Measurements from ENCODE around the gene CFAP43.
"Not testable (repeated sequence)": the region's sequence is repeated elsewhere in the genome, so short reads cannot be mapped to it uniquely, and the experiment has no call there.

CFAP43 gene

DNA sequence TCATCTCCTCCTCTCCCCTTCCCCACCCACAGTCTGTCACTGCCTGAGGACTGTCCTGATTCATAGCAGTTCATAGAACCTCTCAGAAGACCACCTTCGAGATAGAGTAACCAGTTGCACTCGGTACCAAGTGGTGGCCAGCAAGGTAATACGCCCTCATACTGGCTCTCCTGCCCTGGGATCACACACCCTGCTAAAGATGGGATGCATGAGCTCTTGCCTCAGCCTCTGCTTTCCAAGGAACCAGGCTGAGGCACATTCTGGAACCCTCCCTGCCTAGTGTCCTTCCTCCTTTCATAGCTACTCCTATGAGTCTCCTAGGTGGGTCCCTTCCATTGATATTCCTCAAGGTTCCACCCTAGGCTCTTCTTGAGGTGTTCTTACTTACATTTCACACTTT lies 15.5 kb downstream of the CFAP43 start:
- no peak for DNase-seq

DNA sequence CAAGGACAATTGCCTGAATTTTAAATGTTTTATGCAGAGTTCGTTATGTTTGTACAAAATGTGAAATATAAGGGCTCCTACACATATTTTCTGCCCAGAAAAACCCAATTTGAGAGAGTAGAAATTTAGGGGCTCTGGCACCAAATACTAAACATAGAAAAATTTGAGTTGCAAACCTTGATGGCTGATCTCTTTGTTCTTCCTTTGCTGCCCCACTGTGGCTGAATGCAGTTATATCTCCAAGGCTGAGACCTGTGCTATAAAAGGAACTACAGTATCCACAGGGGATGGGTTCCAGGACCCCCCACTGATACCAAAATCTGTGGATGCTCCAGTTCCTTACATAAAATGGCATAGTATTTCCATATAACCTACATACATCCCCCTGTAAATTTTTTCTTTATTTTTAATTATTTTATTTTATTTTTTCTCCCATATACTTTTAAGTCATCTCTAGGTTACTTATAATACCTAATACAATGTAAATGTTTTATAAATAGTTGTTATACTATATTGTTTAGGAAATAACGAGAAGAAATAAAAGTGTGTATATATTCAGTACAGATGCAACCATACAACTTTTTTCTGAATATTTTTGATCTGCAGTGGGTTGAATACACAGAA lies 22.5 kb downstream of the CFAP43 start:
- peak; percentile 42 for DNase-seq

DNA sequence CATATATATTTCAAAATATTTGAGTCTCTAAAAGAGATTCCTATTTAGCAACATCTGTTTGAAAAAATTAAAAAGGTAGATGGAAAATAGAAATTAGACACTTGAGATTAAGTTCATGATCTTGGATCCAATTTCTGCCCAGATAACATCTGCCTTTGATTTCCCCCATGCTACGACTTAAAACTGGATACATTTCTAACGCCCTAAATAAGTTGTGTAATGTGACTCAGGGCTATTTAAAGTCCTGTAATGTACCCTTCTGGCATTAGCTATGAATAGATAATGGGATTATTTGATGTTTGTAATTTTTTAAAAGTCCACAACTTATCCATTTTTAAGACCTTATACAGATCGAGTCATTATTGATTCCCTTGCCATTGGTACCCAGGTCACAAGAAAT lies 23.4 kb downstream of the CFAP43 start:
- no peak for DNase-seq

DNA sequence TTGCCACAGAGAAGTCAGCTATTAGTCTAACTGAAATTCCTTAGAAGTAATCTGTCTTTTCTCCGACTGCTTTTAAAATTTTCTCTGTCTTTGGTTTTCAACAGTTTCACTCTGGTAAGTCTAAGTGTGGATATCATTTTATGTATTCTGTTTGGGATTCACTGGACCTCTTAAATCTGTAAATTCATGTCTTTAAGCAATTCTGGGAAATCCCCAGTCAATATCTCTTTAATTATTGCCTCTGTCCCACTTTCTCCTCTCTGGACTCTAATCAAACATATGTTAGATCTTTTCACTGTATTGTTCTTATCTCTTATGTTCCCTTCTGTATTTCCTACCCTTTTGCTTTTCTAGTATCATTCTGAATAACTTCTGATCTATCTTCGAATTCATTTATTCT lies 29.9 kb downstream of the CFAP43 start:
- no peak for DNase-seq

DNA sequence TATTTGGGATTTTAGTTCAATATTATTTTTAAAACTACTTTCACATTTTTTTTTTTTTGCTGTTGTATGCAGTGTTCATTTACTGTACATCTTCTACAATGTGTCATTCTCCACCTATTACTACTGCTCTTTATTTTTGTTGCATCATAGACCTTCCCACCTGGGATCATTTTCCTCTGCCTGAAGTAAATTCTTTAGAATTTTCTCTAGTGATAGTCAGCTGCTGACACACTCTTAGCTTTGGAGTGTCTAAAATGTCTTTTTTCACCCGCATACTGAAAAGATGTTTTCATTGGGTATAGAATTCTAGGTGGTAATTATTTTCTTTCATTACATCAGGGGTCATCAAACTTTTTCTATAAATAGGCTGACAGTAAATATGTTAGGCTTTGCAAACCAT lies 30.5 kb downstream of the CFAP43 start:
- no peak for DNase-seq

DNA sequence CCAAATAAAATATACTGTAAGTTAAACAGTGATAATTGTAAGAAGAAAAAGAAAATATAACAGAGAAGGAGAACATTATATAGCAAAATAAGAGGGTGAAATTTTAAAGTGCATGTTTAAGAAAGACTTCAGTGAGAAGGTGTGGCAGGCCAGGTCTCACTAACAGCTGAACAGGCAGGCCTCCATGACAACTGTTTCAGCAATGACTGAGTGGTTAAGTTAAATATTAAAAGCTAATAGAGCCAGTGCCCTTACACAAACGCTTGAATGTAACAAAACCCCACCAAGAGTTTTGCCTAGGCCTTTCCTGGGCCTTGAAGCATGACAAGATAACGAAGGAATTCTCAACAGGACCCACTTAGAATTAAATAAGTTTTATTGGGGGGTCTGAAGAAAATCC lies 32.6 kb downstream of the CFAP43 start:
- no peak for DNase-seq

DNA sequence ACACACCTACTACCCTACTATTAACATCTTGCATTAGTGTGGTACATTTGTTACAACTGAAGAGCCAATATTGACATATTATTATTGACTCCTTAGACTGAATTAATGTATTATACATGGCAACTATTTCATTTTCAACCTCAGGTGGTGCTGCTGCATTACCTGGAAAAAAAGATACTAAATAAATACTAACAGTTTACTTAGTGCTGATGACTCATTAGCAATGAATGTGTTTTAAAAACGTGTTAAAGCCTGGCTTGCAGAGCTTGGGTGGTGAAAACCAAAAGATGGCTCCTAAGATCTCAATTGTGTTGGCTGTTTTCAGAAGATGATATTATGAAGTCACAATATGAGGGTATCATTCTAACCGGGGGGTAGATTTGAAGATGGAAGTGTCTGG lies 34.8 kb downstream of the CFAP43 start:
- no peak for DNase-seq

DNA sequence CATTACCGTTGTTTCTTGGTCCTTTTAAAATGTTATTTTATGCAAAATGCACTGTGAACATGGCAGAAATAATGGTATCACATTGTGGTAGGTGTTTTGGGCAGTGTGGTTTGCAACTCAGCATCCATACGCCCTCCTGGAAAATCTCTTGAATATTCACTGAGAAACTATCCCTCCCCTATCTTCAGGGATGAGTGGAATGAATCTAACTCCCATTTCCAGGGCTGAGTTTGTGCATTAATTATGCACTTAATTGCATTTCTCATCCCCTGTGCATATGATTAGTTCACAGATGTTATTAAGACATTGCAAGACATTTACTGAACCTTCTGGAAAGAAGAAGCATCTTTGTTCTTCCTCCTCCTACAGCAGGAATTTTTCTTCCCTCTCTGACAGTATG lies 36.5 kb downstream of the CFAP43 start:
- DNase-seq: no peak

DNA sequence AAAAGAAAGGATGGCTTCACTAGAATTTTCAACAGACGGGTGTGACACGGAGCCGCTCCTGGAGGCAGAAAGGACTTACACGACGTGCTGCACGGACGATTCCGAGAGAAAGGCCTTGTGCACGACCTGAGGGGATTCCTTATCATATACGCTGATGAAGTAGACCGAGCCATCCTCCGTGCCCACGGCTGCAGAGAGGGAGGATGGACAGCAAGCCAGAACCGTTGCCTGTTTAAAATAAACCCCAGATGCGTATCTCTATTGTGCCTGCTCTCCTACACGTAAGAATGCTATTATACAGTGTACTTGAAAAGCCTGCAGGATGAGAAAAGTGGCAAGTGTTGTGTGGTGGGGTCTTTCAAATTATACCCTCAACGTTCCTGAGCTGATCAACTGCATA lies 38.4 kb downstream of the CFAP43 start:
- no peak for DNase-seq

DNA sequence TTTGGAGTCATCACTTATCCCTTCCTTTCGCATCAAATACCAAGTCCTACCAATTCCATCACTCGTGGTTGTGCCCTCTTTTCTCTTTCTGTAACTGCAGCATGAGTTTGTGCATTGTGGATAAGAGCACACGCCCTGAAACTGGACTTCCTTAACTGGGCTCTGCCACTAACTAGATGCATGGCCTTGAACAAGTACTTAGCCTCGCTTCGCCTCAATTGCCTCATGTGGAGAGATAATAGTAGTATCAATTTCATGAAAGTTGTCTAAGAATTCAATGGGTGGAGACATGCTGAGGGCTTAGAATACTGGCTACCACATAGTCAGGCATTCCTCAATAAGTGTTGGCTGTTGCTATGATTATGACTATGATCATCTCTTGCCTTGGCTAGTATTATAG lies 41.5 kb downstream of the CFAP43 start:
- DNase-seq: no peak

DNA sequence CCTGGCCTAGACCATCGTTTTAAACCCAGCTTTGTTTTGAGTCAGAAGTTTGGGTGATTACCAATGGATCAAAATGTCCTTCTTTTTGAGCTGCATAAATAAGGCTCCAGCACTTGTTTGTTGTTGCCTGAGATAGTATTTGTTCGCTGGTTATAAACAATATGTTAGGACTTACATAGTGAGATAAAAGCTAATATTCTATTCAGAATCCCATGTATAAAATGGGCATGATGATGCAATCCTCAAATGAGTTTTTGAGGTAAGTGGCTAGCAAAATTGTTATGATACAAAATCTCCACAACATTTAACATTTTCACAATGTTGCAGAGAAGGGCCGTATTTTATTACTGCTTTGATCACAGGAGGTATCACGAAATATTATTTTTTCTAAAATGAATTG lies 48.5 kb downstream of the CFAP43 start:
- DNase-seq: no peak

DNA sequence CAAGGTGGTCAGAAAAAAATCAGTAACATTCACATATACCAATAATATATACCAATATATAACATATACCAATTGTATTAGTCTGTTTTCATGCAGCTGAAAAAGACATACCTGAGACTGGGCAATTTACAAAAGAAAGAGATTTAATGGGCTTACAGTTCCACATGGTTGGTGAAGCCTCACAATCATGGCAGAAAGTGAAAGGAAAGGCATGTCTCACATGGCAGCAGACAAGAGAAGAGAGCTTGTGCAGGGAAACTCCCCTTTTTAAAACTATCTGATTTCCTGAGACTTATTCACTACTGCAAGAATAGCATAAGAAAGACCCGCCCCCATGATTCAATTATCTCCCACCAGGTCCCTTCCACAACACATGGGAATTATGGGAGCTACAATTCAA lies 58.0 kb downstream of the CFAP43 start:
- not testable (repeated sequence) for DNase-seq

DNA sequence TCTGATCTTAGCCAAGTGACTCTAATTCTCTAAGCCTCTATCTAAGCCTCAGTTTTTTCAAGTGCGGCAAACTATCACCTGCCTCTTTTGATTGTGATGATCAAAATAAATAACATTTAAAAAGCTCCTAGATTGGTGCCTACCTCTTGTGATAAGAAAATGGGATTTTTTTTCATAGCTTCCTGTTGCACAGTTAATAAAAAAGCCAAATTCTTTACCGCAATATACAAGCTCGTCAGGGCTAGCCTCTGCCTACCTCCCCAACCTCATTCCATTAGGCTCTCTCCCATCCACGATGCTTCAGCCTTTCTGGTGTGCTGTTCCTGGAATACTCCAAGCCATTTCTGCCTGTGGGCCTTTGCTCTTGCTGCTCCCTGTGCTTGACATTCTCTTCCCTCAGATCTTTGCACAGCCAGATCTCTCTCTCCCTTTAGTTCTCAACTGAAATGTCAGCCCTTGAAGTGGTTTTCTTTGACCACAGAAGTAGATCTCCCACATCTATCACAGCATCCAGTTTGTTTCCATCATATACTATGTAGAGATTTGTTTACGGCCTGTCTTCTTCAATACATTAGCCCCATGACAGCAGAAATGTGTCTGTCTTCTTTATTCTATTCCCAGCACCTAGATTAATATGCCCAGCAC lies 61.4 kb downstream of the CFAP43 start:
- no peak for DNase-seq

DNA sequence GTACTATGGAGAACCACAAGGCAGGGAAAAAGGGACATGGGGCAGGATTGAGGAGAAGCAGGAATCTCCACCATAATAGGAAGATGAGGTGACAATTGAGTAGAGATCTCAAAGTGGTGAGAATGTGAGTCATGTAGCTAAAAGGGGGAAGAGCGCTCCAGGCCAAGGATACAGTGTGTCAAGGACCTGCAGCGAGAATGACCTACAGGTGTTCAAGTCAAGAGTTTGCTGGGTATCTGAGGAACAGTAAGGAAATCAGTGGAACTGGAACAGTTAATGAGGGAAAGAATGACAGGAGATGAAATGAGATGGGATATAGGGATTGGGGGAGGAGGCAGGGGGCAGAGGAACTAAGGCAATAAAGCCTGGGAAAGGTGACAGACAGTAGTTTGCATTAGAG lies 76.6 kb downstream of the CFAP43 start:
- DNase-seq: no peak

DNA sequence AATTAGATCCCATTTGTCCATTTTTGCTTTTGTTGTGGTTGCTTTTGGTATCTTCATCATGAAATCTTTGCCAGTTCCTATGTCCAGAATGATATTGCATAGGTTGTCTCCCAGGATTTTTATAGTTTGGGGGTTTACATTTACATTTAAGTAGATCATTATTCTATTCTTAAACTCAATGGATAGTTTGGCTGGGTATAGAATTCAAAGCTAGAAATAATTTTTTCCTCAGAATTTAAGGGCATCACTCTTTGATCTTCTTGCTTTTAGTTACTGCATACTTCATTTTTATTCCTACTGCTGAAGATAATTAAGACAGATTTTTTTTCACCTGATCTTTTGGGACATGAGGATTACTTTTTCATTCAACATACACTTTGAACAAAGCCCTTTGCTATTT lies 80.4 kb downstream of the CFAP43 start:
- DNase-seq: no peak

DNA sequence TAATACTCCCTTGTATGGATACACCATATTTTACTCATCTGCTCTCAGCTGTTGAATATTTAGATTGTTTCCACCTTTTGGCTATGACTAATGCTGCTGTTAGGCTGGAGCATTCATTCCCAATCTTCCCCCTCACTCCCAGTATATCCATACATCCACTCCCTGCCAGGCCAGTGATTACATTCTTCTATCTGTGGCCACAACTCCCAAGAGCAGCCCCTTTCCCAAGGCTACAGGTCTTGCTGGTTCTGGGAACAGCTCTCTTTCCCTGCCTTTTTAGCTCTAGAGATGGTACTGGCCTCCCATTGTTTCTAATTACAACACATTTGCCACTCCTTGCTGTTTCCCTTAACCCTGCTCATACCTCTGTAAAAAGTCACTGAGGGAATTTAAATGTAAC lies 82.0 kb downstream of the CFAP43 start:
- DNase-seq: no peak

DNA sequence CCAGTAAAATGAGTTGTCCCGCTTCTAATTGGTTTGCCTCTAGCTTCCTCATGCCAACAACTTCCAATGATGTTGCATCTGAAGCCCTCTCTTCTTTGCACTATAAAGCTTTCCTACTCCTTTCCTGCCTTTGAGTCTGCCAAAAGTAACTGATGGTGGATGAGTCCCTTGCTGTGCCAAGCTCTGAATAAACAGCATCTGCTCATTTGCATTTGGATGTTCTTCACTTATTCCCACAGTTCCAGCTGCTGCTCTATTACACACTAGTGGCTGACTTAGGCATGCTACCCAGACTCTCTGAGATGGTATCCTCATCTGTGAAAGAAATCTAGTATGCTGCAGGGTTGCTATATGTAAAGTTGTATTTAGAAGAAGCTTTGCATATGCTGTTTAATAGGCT lies 85.3 kb downstream of the CFAP43 start:
- no peak for DNase-seq

DNA sequence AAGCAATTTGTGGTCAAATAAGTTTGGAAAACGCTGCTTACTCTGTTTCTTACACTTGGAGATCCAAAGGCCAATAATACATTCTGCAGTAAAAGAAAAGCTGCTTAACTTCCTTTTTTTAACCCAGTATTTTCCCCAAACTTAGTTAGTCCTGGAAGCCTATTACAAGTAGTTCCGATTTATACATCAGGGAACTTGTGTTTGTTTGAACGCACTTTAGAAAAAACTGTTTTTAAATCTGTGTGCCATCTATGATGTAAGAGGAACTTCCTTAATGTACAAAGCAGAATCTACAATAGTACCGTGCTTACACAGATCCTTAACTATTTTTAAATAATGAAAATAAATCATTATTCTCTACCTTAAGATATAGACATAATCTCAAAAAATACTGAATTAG lies 87.2 kb downstream of the CFAP43 start:
- DNase-seq: no peak

DNA sequence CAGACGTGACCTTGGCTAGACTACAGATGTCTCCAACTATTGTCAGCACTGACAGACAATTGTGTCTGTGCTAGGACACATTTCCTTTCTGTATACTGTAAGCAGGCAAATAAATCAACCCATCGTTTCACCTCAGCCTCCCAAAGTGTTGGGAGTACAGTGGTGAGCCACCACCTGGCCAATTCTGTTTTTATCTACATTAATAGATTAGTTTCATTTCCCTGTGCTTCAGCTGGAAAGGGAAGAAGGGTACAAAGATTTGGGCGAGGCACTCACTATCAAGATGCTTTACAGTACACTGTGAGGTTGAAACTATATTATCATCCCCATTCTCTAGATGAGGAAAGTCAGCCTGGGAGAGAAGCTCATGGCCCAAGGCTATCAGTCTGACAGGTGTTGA lies 88.3 kb downstream of the CFAP43 start:
- DNase-seq: no peak

DNA sequence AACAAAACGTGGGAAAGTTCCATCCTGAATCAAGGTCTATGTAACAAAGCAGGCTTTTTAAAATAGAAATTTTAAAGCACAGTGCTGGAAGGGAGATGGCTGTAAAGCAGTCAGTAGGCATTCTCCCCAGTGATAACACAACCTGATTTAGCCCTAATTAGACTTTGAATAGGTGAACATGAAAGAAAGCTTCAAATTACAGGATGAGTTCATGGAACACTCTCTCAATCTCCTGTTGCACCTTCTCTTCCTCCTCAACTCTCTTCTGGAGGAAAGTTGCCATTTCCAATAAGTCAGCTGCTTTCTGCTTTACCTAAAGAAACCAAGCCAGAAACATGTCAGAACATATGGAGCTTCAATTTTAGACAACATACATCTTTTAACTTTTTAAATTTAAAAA lies 90.1 kb downstream of the CFAP43 start:
- DNase-seq: no peak

DNA sequence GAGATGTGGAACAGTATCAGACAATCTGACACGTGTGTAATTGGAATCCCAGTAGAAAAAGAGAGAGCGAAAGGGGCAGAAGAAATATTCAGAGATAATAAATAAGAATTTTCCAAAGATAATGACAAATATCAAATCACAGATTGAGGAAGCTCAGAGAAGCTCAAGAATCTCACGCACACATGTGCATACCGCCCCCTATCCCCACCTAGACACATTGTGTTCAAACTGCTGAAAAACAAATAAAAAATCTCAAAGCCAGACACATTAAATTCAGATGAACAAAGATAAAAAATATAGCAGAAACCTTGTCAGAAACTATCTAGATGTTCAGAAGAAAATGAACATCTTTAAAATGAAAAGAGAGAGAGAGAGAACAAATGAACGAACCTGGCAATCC lies 92.9 kb downstream of the CFAP43 start:
- no peak for DNase-seq

DNA sequence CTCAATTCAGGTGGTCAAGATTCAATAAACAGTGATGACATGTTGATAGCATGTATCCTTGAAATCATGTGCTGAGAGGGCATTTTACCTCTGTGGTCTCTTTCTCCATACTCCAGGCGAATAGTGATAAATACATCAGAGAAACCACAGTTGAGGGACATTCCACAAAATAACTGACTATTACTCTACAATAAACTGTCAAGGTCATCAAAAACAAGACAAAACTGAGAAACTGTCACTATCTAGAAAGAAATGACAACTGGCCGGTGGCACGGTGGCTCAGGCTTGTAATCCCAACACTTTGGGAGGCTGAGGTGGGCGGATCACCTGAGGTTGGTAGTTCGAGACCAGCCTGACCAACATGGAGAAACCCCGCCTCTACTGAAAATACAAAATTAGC lies 94.0 kb downstream of the CFAP43 start:
- DNase-seq: no peak

DNA sequence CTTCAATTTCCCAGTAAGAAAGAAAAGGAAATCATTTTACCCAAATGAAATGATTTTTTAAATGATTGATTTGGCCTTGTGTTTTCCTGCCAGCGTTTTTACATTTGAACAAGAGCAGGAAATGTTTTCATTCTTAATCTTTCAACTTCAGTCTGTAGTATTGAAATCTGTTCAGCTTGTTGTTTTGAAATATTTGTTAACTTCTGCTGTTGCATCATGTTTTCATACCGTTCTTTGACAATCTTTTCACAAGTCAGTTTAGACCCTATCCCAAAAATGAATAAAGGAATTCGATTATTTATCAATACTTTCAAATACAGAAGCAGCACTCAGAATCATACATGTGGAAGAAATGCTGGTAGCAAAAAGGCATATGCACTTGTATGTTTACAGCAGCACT lies 102.1 kb downstream of the CFAP43 start:
- DNase-seq: no peak

DNA sequence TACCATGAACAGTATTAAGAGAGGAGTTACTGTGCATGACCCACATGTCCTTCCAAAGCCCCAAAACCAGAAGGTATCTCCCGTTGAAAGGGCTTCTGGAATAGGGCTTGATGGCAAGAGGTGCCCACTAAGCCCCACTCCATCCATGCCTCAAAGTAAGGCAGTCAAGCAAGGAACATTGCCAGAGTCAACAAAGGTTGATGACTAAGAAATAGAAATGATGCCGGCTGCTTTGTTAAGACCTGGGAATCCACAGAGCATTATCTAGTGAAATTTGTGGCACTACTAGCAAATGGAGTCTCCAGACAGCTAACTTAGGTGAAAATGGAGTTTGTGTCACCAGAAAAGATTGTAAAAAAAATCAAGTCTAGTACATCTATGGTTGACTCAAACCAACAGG lies 104.0 kb downstream of the CFAP43 start:
- DNase-seq: no peak

DNA sequence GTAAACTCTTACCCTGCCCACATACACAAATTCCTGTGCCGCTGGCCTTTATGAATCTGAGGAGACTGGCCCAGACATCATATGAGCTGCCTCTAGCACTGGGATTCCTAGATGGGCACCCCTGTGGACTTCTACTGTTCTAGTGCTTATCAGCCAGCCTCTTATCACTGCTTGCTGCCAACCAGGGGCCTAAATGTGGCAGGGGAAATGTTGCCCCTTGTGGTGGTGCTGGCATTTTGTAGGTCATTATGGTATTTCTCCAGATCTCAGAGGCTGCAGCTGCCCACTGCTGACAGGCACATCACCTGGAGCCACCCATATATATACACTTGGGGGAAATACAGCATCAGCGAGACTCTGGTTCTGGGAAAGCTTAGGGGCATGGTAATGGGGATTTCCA lies 104.8 kb downstream of the CFAP43 start:
- no peak for DNase-seq
